ENCODE data around the gene PLXNA4.

Gene PLXNA4

GRCh38 chr7:132398253-132398925, 177.9 kb downstream of the PLXNA4 start:
- Histone ChIP-seq H3K4me3 (replicated peaks; ENCODE audit: insufficient read depth, low read length) (no peak overlapping the region), H3K27ac (replicated peaks) (no peak overlapping the region), H3K27me3 (ENCODE audit: insufficient read depth, poor library complexity, severe bottlenecking) (no peaks in the 10 kb centered on the region)
- TF ChIP-seq REST (IDR thresholded peaks at IDR 0.05; ENCODE audit: insufficient replicate concordance, low read depth) (no peak), GABPA (IDR thresholded peaks at IDR 0.05; ENCODE audit: low read depth) (no peak), POLR2AphosphoS5 (IDR thresholded peaks at IDR 0.05; ENCODE audit: low read depth) (no peak), SPI1 (IDR thresholded peaks at IDR 0.05; ENCODE audit: borderline replicate concordance, low read depth) (no peak), CTCF (IDR thresholded peaks at IDR 0.05; ENCODE audit: insufficient read depth, low read length) (no peak)
- DNase-seq (ENCODE audit: low read depth in 1 of 2, low spot score in 1 of 2): no peak

- Histone ChIP-seq H3K4me3 (replicated peaks; ENCODE audit: insufficient read depth, low read length) (no peak overlapping the region), H3K27ac (replicated peaks) (no peak overlapping the region), H3K27me3 (ENCODE audit: insufficient read depth, poor library complexity, severe bottlenecking) (no peaks in the 10 kb centered on the region)
- TF ChIP-seq REST (IDR thresholded peaks at IDR 0.05; ENCODE audit: insufficient replicate concordance, low read depth) (no peak), GABPA (IDR thresholded peaks at IDR 0.05; ENCODE audit: low read depth) (no peak), CTCF (IDR thresholded peaks at IDR 0.05; ENCODE audit: insufficient read depth, low read length) (no peak), POLR2AphosphoS5 (IDR thresholded peaks at IDR 0.05; ENCODE audit: low read depth) (no peak), SPI1 (IDR thresholded peaks at IDR 0.05; ENCODE audit: borderline replicate concordance, low read depth) (no peak)
- DNase-seq (ENCODE audit: low read depth in 1 of 2, low spot score in 1 of 2): no peak
These were observed 179.2 kb downstream of the PLXNA4 start for GRCh38 chr7:132397070-132397469.

- no peak overlapping the region for H3K4me3 ChIP-seq (replicated peaks; ENCODE audit: insufficient read depth, low read length)
- H3K27ac ChIP-seq (replicated peaks): no peak overlapping the region
- no peaks in the 10 kb centered on the region for H3K27me3 ChIP-seq (ENCODE audit: insufficient read depth, poor library complexity, severe bottlenecking)
- TF ChIP-seq SPI1 (IDR thresholded peaks at IDR 0.05; ENCODE audit: borderline replicate concordance, low read depth): no peak
- no peak for DNase-seq (ENCODE audit: low read depth in 1 of 2, low spot score in 1 of 2)
These were observed 180.9 kb downstream of the PLXNA4 start for GRCh38 chr7:132395361-132395760.

GRCh38 chr7:132394283-132395198, 181.7 kb downstream of the PLXNA4 start:
- Histone ChIP-seq H3K27me3 (ENCODE audit: insufficient read depth, poor library complexity, severe bottlenecking) (no peaks in the 10 kb centered on the region), H3K4me3 (replicated peaks; ENCODE audit: insufficient read depth, low read length) (no peak overlapping the region), H3K27ac (replicated peaks) (no peak overlapping the region)
- no peak for TF ChIP-seq REST (IDR thresholded peaks at IDR 0.05; ENCODE audit: insufficient replicate concordance, low read depth)
- DNase-seq (ENCODE audit: low read depth in 1 of 2, low spot score in 1 of 2): no peak
